ENCODE measurements around the gene CCL26. TPM values are rescaled to one million over a fixed set of nuclear protein-coding genes. Genes with fewer than 3 reads are reported as not detected.

Gene CCL26
- total and polyA plus RNA-seq, 2 experiments from 2014 or later, result 3.0 to 18.4 TPM

- Histone ChIP-seq H3K4me3 (no peak overlapping the region), H3K4me2 (no peak overlapping the region), H3K27me3 (ENCODE audit: insufficient read depth) (no peaks in the 10 kb centered on the region), H3K79me2 (replicated peaks; ENCODE audit: insufficient read depth) (no peaks in the 10 kb centered on the region), H3K27ac (ENCODE audit: low read depth) (no peak overlapping the region), H3F3A (replicated peaks; ENCODE audit: low read depth) (no peaks in the 10 kb centered on the region), H3K36me3 (ENCODE audit: insufficient read depth) (no peaks in the 10 kb centered on the region), H2AFZ (no peak overlapping the region), H4K20me1 (replicated peaks; ENCODE audit: insufficient read depth) (no peaks in the 10 kb centered on the region), H3K4me1 (ENCODE audit: insufficient read depth) (no peaks in the 10 kb centered on the region), H3K9me2 (ENCODE audit: insufficient read depth) (peaks cover 8% of the 10 kb centered on the region; the same call in 1 of the 2 replicates)
- H3K36me3 Mint-ChIP-seq (ENCODE audit: low read depth), result no peaks in the 10 kb centered on the region
- no peak for ATAC-seq
- peaks cover 7% of the 10 kb centered on the region for H3K27me3 Mint-ChIP-seq (ENCODE audit: insufficient read depth, low read depth, poor library complexity)
- no peak overlapping the region for H3K4me3 Mint-ChIP-seq
- no peaks in the 10 kb centered on the region for H3K4me1 Mint-ChIP-seq
- H3K27ac Mint-ChIP-seq, result no peak overlapping the region
- TF ChIP-seq, protein P1, sequence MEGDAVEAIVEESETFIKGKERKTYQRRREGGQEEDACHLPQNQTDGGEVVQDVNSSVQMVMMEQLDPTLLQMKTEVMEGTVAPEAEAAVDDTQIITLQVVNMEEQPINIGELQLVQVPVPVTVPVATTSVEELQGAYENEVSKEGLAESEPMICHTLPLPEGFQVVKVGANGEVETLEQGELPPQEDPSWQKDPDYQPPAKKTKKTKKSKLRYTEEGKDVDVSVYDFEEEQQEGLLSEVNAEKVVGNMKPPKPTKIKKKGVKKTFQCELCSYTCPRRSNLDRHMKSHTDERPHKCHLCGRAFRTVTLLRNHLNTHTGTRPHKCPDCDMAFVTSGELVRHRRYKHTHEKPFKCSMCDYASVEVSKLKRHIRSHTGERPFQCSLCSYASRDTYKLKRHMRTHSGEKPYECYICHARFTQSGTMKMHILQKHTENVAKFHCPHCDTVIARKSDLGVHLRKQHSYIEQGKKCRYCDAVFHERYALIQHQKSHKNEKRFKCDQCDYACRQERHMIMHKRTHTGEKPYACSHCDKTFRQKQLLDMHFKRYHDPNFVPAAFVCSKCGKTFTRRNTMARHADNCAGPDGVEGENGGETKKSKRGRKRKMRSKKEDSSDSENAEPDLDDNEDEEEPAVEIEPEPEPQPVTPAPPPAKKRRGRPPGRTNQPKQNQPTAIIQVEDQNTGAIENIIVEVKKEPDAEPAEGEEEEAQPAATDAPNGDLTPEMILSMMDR (conservative IDR thresholded peaks at IDR 0.05; ENCODE audit: low read depth in 2 of 2), result no peak
- TF ChIP-seq EZH2 (IDR thresholded peaks at IDR 0.05; ENCODE audit: low read depth, unreplicated experiment), result no peak
- DNase-seq (ENCODE audit: low spot score), result no peak
- peaks cover 9% of the 10 kb centered on the region for H3K9me3 Mint-ChIP-seq
These were observed 46.5 kb upstream of the CCL26 start for GRCh38 chr7:75818472-75818871.

- Mint-ChIP-seq H3K36me3 (ENCODE audit: low read depth) (no peaks in the 10 kb centered on the region), H3K27ac (no peak overlapping the region), H3K4me1 (no peaks in the 10 kb centered on the region), H3K4me3 (no peak overlapping the region), H3K27me3 (ENCODE audit: insufficient read depth, low read depth, poor library complexity) (peaks cover 8% of the 10 kb centered on the region), H3K9me3 (peaks cover 9% of the 10 kb centered on the region)
- H3K9me2 ChIP-seq (ENCODE audit: insufficient read depth), result peaks cover 8% of the 10 kb centered on the region; the same call in 1 of the 2 replicates
- no peak overlapping the region for H3K4me2 ChIP-seq
- H2AFZ ChIP-seq, result no peak overlapping the region
- no peaks in the 10 kb centered on the region for H3K36me3 ChIP-seq (ENCODE audit: insufficient read depth)
- no peaks in the 10 kb centered on the region for H3K27me3 ChIP-seq (ENCODE audit: insufficient read depth)
- no peak overlapping the region for H3K4me3 ChIP-seq
- DNase-seq (ENCODE audit: low spot score) (no peak), ATAC-seq (no peak)
- no peaks in the 10 kb centered on the region for H4K20me1 ChIP-seq (replicated peaks; ENCODE audit: insufficient read depth)
- H3F3A ChIP-seq (replicated peaks; ENCODE audit: low read depth), result no peaks in the 10 kb centered on the region
- H3K79me2 ChIP-seq (replicated peaks; ENCODE audit: insufficient read depth), result no peaks in the 10 kb centered on the region
- no peaks in the 10 kb centered on the region for H3K4me1 ChIP-seq (ENCODE audit: insufficient read depth)
- H3K27ac ChIP-seq (ENCODE audit: low read depth), result no peak overlapping the region
- TF ChIP-seq, protein P2, sequence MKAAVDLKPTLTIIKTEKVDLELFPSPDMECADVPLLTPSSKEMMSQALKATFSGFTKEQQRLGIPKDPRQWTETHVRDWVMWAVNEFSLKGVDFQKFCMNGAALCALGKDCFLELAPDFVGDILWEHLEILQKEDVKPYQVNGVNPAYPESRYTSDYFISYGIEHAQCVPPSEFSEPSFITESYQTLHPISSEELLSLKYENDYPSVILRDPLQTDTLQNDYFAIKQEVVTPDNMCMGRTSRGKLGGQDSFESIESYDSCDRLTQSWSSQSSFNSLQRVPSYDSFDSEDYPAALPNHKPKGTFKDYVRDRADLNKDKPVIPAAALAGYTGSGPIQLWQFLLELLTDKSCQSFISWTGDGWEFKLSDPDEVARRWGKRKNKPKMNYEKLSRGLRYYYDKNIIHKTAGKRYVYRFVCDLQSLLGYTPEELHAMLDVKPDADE (IDR thresholded peaks at IDR 0.05), result no peak
- TF ChIP-seq JUNB (IDR thresholded peaks at IDR 0.05; ENCODE audit: unreplicated experiment), result no peak
- TF ChIP-seq EZH2phosphoT487 (IDR thresholded peaks at IDR 0.05; ENCODE audit: unreplicated experiment), result no peak
- no peak for TF ChIP-seq NANOG (IDR thresholded peaks at IDR 0.05; ENCODE audit: borderline replicate concordance)
- no peak for TF ChIP-seq CREB1 (CRISPR knock-in tag; IDR thresholded peaks at IDR 0.05; ENCODE audit: low read depth)
- no peak for TF ChIP-seq STAT1 (IDR thresholded peaks at IDR 0.05; ENCODE audit: unreplicated experiment)
- TF ChIP-seq, protein P1 (conservative IDR thresholded peaks at IDR 0.05; ENCODE audit: low read depth in 2 of 2), result no peak
- no peak for TF ChIP-seq ZNF114 (CRISPR knock-in tag; IDR thresholded peaks at IDR 0.05)
- no peak for TF ChIP-seq POLR2AphosphoS5 (IDR thresholded peaks at IDR 0.05; ENCODE audit: low read depth)
- no peak for TF ChIP-seq ZNF331 (CRISPR knock-in tag; IDR thresholded peaks at IDR 0.05; ENCODE audit: low read depth)
- no peak for TF ChIP-seq EZH2 (IDR thresholded peaks at IDR 0.05; ENCODE audit: low read depth, unreplicated experiment)
These were observed 45.1 kb upstream of the CCL26 start for GRCh38 chr7:75817116-75817515.

Data from GM23338 (cell line).